ENCODE data around the gene ACSS1.

ACSS1 gene

DNA sequence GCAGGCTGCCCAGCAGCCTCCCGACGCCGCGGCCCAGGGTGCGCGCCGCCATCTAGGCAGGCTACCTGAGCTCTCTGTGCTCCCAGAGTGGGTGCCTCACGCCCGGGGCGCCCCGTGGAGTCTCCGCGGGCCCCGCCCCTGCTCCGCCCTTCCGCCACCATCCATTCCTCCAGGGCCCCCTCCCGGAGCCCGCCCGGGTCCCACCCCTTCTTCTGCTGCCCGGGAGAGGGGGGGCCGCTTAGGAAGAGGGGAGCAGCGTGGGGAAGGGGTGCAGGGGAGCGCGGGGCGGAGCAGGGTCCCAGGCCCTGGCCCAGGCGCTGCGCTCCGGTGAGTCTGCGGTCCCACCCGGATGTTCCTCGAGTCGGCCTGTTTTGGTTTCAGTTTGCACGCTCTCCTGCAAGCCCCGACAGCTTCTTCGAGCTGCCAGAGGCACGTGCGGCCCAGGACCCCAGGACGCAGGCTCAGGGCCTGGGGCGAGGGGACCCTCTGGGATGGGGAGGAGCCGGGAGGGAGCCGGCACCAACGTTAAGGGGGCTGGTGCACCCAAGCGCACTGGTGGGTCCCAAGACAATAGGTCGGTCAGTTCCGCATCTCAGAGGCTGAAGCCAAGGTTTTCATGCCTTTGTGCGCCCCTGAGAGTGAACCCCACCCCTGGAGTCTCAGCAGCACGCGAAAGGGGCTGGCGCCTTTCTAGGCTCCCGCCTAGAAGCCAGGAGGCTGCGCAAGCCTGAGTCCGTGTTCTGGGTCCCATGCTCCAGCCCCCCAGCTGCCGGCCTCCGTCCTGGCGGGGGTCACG, at the start of gene ACSS1:
TSS of gene ACSS1 (minus strand) at position 89 of the 796 bp plus-strand sequence. CDS start at position 52, 37 bp downstream.
- Histone ChIP-seq H3K36me3 (no peaks in the 10 kb centered on the region), H3K27me3 (ENCODE audit: insufficient read depth, low read depth, severe bottlenecking) (peaks cover 3% of the 10 kb centered on the region), H3K4me3 (ENCODE audit: low read depth, low read length) (peak within 1 kb of the TSS; percentile 66), H3K27ac (no peak within 1 kb of the TSS), H3K9me3 (ENCODE audit: severe bottlenecking) (no peaks in the 10 kb centered on the region)
- DNase-seq, result peak; percentile 39
- TF ChIP-seq, protein P1, sequence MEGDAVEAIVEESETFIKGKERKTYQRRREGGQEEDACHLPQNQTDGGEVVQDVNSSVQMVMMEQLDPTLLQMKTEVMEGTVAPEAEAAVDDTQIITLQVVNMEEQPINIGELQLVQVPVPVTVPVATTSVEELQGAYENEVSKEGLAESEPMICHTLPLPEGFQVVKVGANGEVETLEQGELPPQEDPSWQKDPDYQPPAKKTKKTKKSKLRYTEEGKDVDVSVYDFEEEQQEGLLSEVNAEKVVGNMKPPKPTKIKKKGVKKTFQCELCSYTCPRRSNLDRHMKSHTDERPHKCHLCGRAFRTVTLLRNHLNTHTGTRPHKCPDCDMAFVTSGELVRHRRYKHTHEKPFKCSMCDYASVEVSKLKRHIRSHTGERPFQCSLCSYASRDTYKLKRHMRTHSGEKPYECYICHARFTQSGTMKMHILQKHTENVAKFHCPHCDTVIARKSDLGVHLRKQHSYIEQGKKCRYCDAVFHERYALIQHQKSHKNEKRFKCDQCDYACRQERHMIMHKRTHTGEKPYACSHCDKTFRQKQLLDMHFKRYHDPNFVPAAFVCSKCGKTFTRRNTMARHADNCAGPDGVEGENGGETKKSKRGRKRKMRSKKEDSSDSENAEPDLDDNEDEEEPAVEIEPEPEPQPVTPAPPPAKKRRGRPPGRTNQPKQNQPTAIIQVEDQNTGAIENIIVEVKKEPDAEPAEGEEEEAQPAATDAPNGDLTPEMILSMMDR (IDR thresholded peaks at IDR 0.05; ENCODE audit: low read depth, low read length), result no peak

DNA sequence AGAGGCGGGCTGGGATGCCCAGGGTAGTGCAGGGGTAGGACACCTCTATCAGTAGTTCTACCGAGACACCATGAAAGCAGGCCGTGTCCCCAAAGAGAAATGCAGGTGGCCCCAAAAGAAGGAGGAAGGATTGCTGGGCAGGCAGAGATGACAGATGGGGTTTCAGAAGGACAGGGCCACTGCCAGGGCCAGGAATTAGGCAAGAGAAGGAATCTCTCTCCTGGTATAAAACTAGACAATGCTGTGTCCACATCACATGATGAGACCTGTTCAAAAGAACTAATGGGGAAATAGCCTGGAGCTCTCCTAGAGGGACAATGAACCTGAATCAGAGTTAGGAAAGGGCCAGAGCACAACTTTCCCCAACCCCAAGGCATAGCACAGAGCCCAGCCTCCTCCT, 45.6 kb upstream of the ACSS1 start:
- Histone ChIP-seq H3K4me3 (ENCODE audit: low read depth, low read length) (no peak overlapping the region), H3K27ac (no peak overlapping the region), H3K27me3 (ENCODE audit: insufficient read depth, low read depth, severe bottlenecking) (no peaks in the 10 kb centered on the region), H3K9me3 (ENCODE audit: severe bottlenecking) (no peaks in the 10 kb centered on the region), H3K36me3 (no peaks in the 10 kb centered on the region)
- TF ChIP-seq, protein P1 (IDR thresholded peaks at IDR 0.05; ENCODE audit: low read depth, low read length), result no peak
- DNase-seq, result no peak

- DNase-seq, result no peak
- Histone ChIP-seq H3K9me3 (ENCODE audit: severe bottlenecking) (no peaks in the 10 kb centered on the region), H3K4me3 (ENCODE audit: low read depth, low read length) (no peak overlapping the region), H3K27me3 (ENCODE audit: insufficient read depth, low read depth, severe bottlenecking) (no peaks in the 10 kb centered on the region), H3K36me3 (no peaks in the 10 kb centered on the region), H3K27ac (no peak overlapping the region)
- TF ChIP-seq, protein P1 (IDR thresholded peaks at IDR 0.05; ENCODE audit: low read depth, low read length), result no peak
Measured at GRCh38 chr20:25100914-25101313, 43.0 kb upstream of the ACSS1 start.

DNA sequence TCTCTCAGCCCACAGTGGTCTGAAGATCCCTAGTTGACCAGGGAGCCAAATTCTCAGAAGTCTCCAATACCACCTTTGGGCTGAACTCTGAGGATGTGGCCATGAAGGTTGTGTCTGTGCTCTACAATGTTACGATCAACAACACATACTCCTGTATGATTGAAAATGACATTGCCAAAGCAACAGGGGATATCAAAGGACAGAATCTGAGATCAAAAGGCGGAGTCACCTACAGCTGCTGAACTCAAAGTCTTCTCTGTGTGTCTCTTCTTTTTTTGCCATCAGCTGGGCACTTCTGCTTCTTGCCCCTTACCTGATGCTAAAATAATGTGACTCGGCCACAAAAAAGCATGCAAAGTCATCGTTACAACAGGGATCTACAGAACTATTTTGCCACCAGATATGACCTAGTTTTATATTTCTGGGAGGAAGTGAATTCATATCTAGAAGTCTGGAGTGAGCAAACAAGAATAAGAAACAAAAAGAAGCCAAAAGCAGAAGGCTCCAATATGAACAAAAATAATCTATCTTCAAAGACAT, 41.7 kb upstream of the ACSS1 start:
- TF ChIP-seq, protein P1 (IDR thresholded peaks at IDR 0.05; ENCODE audit: low read depth, low read length), result no peak
- no peak overlapping the region for H3K27ac ChIP-seq
- H3K4me3 ChIP-seq (ENCODE audit: low read depth, low read length), result no peak overlapping the region
- H3K9me3 ChIP-seq (ENCODE audit: severe bottlenecking), result no peaks in the 10 kb centered on the region
- no peak for DNase-seq
- no peaks in the 10 kb centered on the region for H3K27me3 ChIP-seq (ENCODE audit: insufficient read depth, low read depth, severe bottlenecking)
- no peaks in the 10 kb centered on the region for H3K36me3 ChIP-seq

DNA sequence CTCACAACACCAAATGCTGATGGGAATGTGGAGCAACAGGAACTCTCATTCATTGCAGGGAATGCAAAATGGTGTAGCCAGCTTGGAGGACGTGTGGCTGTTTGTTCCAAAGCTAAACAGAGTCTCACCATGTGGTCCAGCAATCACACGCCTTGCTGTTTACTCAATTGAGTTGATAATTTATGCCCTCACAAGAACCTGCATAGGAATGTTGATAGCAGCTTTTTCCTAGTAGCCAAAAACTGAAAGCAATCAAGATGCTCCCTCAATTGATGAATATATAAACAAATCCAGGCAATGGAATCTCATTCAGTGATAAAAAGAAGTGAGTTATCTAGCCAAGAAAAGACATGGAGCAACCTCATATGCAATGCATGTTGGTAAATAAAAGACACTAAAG, 39.6 kb upstream of the ACSS1 start:
- no peak overlapping the region for H3K4me3 ChIP-seq (ENCODE audit: low read depth, low read length)
- H3K27ac ChIP-seq, result no peak overlapping the region
- H3K27me3 ChIP-seq (ENCODE audit: insufficient read depth, low read depth, severe bottlenecking), result no peaks in the 10 kb centered on the region
- DNase-seq, result no peak
- TF ChIP-seq, protein P1 (IDR thresholded peaks at IDR 0.05; ENCODE audit: low read depth, low read length), result no peak
- H3K36me3 ChIP-seq, result no peaks in the 10 kb centered on the region
- H3K9me3 ChIP-seq (ENCODE audit: severe bottlenecking), result no peaks in the 10 kb centered on the region

Data from WERI-Rb-1 (cell line).